ENCODE measurements around the gene GLCE.
"Not testable (repeated sequence)": the region's sequence is repeated elsewhere in the genome, so short reads cannot be mapped to it uniquely, and the experiment has no call there.

The GLCE gene

GRCh38 chr15:69288011-69288410, 127.6 kb downstream of the GLCE start:
- DNase-seq (ENCODE audit: insufficient read length, low spot score) (no peak), FAIRE-seq (no peak)
- TF ChIP-seq POLR2AphosphoS5 (IDR thresholded peaks at IDR 0.05; ENCODE audit: low read depth, low read length) (no peak), SPI1 (IDR thresholded peaks at IDR 0.05; ENCODE audit: low read depth, low read length) (no peak), POLR2A (IDR thresholded peaks at IDR 0.05; ENCODE audit: low read depth, low read length) (no peak), PAX5 (IDR thresholded peaks at IDR 0.05; ENCODE audit: insufficient read depth, low read length, severe bottlenecking) (no peak), TAF1 (IDR thresholded peaks at IDR 0.05; ENCODE audit: low read depth, low read length) (no peak), POU2F2 (IDR thresholded peaks at IDR 0.05; ENCODE audit: low read depth, low read length) (no peak)

GRCh38 chr15:69288531-69289341, 128.3 kb downstream of the GLCE start:
- FAIRE-seq (no peak), DNase-seq (ENCODE audit: insufficient read length, low spot score) (no peak)
- TF ChIP-seq SPI1 (IDR thresholded peaks at IDR 0.05; ENCODE audit: low read depth, low read length): no peak
- no peak for TF ChIP-seq POU2F2 (IDR thresholded peaks at IDR 0.05; ENCODE audit: low read depth, low read length)
- no peak for TF ChIP-seq POLR2AphosphoS5 (IDR thresholded peaks at IDR 0.05; ENCODE audit: low read depth, low read length)
- TF ChIP-seq PAX5 (IDR thresholded peaks at IDR 0.05; ENCODE audit: insufficient read depth, low read length, severe bottlenecking): no peak
- no peak for TF ChIP-seq POLR2A (IDR thresholded peaks at IDR 0.05; ENCODE audit: low read depth, low read length)
- TF ChIP-seq TAF1 (IDR thresholded peaks at IDR 0.05; ENCODE audit: low read depth, low read length): no peak

- TF ChIP-seq POLR2AphosphoS5 (IDR thresholded peaks at IDR 0.05; ENCODE audit: low read depth, low read length): no peak
- TF ChIP-seq SPI1 (IDR thresholded peaks at IDR 0.05; ENCODE audit: low read depth, low read length): no peak
- TF ChIP-seq POU2F2 (IDR thresholded peaks at IDR 0.05; ENCODE audit: low read depth, low read length): no peak
- TF ChIP-seq TAF1 (IDR thresholded peaks at IDR 0.05; ENCODE audit: low read depth, low read length): no peak
- TF ChIP-seq POLR2A (IDR thresholded peaks at IDR 0.05; ENCODE audit: low read depth, low read length): no peak
- TF ChIP-seq PAX5 (IDR thresholded peaks at IDR 0.05; ENCODE audit: insufficient read depth, low read length, severe bottlenecking): no peak
- FAIRE-seq: no peak
- no peak for DNase-seq (ENCODE audit: insufficient read length, low spot score)
Measured at GRCh38 chr15:69289342-69290146, 129.1 kb downstream of the GLCE start.

GRCh38 chr15:69290346-69291164, 130.1 kb downstream of the GLCE start:
- DNase-seq (ENCODE audit: insufficient read length, low spot score) (no peak), FAIRE-seq (no peak)
- TF ChIP-seq SPI1 (IDR thresholded peaks at IDR 0.05; ENCODE audit: low read depth, low read length) (no peak), POLR2A (IDR thresholded peaks at IDR 0.05; ENCODE audit: low read depth, low read length) (no peak), PAX5 (IDR thresholded peaks at IDR 0.05; ENCODE audit: insufficient read depth, low read length, severe bottlenecking) (no peak), POLR2AphosphoS5 (IDR thresholded peaks at IDR 0.05; ENCODE audit: low read depth, low read length) (no peak), TAF1 (IDR thresholded peaks at IDR 0.05; ENCODE audit: low read depth, low read length) (no peak), POU2F2 (IDR thresholded peaks at IDR 0.05; ENCODE audit: low read depth, low read length) (no peak)

- not testable (repeated sequence) for FAIRE-seq; DNase-seq (ENCODE audit: insufficient read length, low spot score)
Measured at GRCh38 chr15:69291651-69292050, 131.2 kb downstream of the GLCE start.

- no peak for TF ChIP-seq POLR2A (IDR thresholded peaks at IDR 0.05; ENCODE audit: low read depth, low read length)
- TF ChIP-seq PAX5 (IDR thresholded peaks at IDR 0.05; ENCODE audit: insufficient read depth, low read length, severe bottlenecking): no peak
- TF ChIP-seq TAF1 (IDR thresholded peaks at IDR 0.05; ENCODE audit: low read depth, low read length): no peak
- no peak for TF ChIP-seq SPI1 (IDR thresholded peaks at IDR 0.05; ENCODE audit: low read depth, low read length)
- TF ChIP-seq POU2F2 (IDR thresholded peaks at IDR 0.05; ENCODE audit: low read depth, low read length): no peak
- TF ChIP-seq POLR2AphosphoS5 (IDR thresholded peaks at IDR 0.05; ENCODE audit: low read depth, low read length): no peak
- FAIRE-seq: no peak
- DNase-seq (ENCODE audit: insufficient read length, low spot score): no peak
Measured at GRCh38 chr15:69292826-69293420, 132.5 kb downstream of the GLCE start.

- TF ChIP-seq PAX5 (IDR thresholded peaks at IDR 0.05; ENCODE audit: insufficient read depth, low read length, severe bottlenecking) (no peak), TAF1 (IDR thresholded peaks at IDR 0.05; ENCODE audit: low read depth, low read length) (no peak)
- DNase-seq (ENCODE audit: insufficient read length, low spot score) (no peak), FAIRE-seq (no peak)
Measured at GRCh38 chr15:69293741-69294615, 133.5 kb downstream of the GLCE start.

GRCh38 chr15:69296606-69297005, 136.2 kb downstream of the GLCE start:
- DNase-seq (ENCODE audit: insufficient read length, low spot score) (no peak), FAIRE-seq (no peak)
- TF ChIP-seq PAX5 (IDR thresholded peaks at IDR 0.05; ENCODE audit: insufficient read depth, low read length, severe bottlenecking): no peak
- no peak for TF ChIP-seq TAF1 (IDR thresholded peaks at IDR 0.05; ENCODE audit: low read depth, low read length)
- TF ChIP-seq POLR2AphosphoS5 (IDR thresholded peaks at IDR 0.05; ENCODE audit: low read depth, low read length): no peak
- TF ChIP-seq POLR2A (IDR thresholded peaks at IDR 0.05; ENCODE audit: low read depth, low read length): no peak
- TF ChIP-seq SPI1 (IDR thresholded peaks at IDR 0.05; ENCODE audit: low read depth, low read length): no peak
- TF ChIP-seq POU2F2 (IDR thresholded peaks at IDR 0.05; ENCODE audit: low read depth, low read length): no peak
